Measurements from ENCODE around the gene ZBTB16. TPM values are rescaled to one million over a fixed set of nuclear protein-coding genes. Genes with fewer than 3 reads are reported as not detected.

Gene ZBTB16
- total and polyA plus RNA-seq, 9 donors, result 12.7 to 160 (median 68.7) TPM

GRCh38 chr11:114087025-114087424 lies 27.5 kb downstream of the ZBTB16 start:
- peaks cover 16% of the 10 kb centered on the region for H3K4me1 ChIP-seq (ENCODE audit: insufficient read depth)
- H3K36me3 ChIP-seq, result no peaks in the 10 kb centered on the region
- H3K4me3 ChIP-seq, result no peak overlapping the region

GRCh38 chr11:114088216-114088615 lies 28.7 kb downstream of the ZBTB16 start:
- Histone ChIP-seq H3K27ac (no peak overlapping the region), H3K27me3 (no peaks in the 10 kb centered on the region), H3K9me3 (no peaks in the 10 kb centered on the region), H3K4me1 (ENCODE audit: insufficient read depth) (peaks cover 15% of the 10 kb centered on the region), H3K36me3 (no peaks in the 10 kb centered on the region), H3K4me3 (no peak overlapping the region)
- TF ChIP-seq CTCF (IDR thresholded peaks at IDR 0.05) (no peak), EP300 (IDR thresholded peaks at IDR 0.05) (no peak)
- intact Hi-C loops (cut with DNase I), result no loop called here
- DNase-seq, result no peak
- WGBS, 3 donors, result 82 to 87% (median 86%) methylated on average over 9 of the region's 9 CpGs

More at GRCh38 chr11:114087025-114087424, 27.5 kb downstream of the ZBTB16 start:
- Histone ChIP-seq H3K27ac (no peak overlapping the region), H3K27me3 (no peaks in the 10 kb centered on the region), H3K9me3 (no peaks in the 10 kb centered on the region)
- 84 to 91% (median 84%) methylated on average over 5 of the region's 5 CpGs for WGBS, 3 donors
- DNase-seq, result no peak
- intact Hi-C loops (cut with DNase I), result no loop called here
- TF ChIP-seq POLR2A (IDR thresholded peaks at IDR 0.05), result no peak
- no peak for TF ChIP-seq EP300 (IDR thresholded peaks at IDR 0.05)
- TF ChIP-seq CTCF (IDR thresholded peaks at IDR 0.05), result no peak

GRCh38 chr11:114088836-114089235 lies 29.3 kb downstream of the ZBTB16 start:
- no peak for DNase-seq
- 79 to 94% (median 84%) methylated on average over 7 of the region's 7 CpGs for WGBS, 3 donors
- Histone ChIP-seq H3K27me3 (no peaks in the 10 kb centered on the region), H3K36me3 (no peaks in the 10 kb centered on the region), H3K4me3 (no peak overlapping the region), H3K9me3 (no peaks in the 10 kb centered on the region), H3K4me1 (ENCODE audit: insufficient read depth) (peaks cover 12% of the 10 kb centered on the region), H3K27ac (no peak overlapping the region)
- intact Hi-C loops (cut with DNase I), result no loop called here
- TF ChIP-seq POLR2A (IDR thresholded peaks at IDR 0.05), result no peak
- no peak for TF ChIP-seq CTCF (IDR thresholded peaks at IDR 0.05)
- TF ChIP-seq EP300 (IDR thresholded peaks at IDR 0.05), result no peak

GRCh38 chr11:114089748-114090147 lies 30.2 kb downstream of the ZBTB16 start:
- Histone ChIP-seq H3K4me1 (ENCODE audit: insufficient read depth) (peaks cover 9% of the 10 kb centered on the region), H3K4me3 (no peak overlapping the region), H3K27me3 (no peaks in the 10 kb centered on the region), H3K9me3 (no peaks in the 10 kb centered on the region), H3K27ac (peak overlapping the region in 1 of 2 donors; percentile 45), H3K36me3 (no peaks in the 10 kb centered on the region)
- TF ChIP-seq POLR2A (IDR thresholded peaks at IDR 0.05) (no peak), CTCF (IDR thresholded peaks at IDR 0.05) (no peak), EP300 (IDR thresholded peaks at IDR 0.05) (no peak)
- DNase-seq, result peak in 1 of 5 donors; percentile 12
- WGBS, 3 donors, result 90 to 94% (median 90%) methylated on average over 4 of the region's 4 CpGs
- intact Hi-C loops (cut with DNase I), result no loop called here

Data from ovary (tissue), 9 donors.